ENCODE data around the gene FCN1. TPM values are rescaled to one million over a fixed set of nuclear protein-coding genes. Genes with fewer than 3 reads are reported as not detected.

FCN1 gene
- total RNA-seq, 2 donors from 2014 or later: 0.79 to 4.6 TPM

DNA sequence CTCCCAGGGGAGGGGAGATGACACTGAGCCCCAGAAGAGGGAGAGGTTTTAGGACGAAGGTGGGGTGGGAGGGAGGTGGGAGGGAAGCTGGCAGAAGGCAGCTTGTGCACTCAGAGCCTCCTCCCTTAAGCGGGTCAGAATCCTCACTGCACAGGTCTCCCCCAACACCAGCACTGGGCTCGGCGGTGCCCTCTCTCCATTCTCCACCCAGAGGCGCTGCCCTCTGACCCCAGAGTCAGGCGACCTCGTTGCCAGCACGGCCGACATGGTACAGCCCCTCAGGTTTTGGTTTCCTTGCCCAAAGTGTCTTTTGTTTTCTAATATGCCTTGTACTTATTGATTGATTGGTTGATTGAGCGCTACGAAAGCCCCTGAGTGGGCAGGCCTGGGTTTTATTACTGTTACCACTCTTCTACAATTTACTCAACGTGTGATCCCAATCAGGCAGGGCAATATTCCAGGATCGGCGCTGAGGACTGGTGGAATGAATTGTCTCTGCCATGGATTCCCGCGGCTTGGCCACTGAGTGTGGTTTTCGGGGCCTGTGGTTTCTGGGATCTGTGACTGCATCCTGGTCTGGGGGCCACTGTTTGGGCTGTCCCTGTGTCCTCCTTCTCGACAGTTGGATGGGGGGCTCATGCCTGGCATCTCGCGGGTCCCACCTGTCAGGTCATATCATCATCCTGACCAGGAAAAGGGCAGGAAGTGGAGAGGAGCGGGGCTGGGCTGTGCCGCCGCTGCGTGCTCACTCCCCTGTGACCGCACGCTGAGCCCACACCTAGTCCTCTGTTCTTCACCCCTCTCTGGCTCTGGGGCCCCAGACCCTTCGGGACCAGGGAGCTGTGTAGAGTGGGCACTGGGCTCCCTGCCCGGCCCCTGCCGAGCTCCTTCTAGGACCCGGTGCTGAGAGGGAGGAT lies 46.7 kb downstream of the FCN1 start:
- Histone ChIP-seq H3K4me3 (no peak overlapping the region), H3K27me3 (no peaks in the 10 kb centered on the region), H3K27ac (no peak overlapping the region), H3K9ac (ENCODE audit: low read depth in 2 of 2, low read length in 2 of 2) (no peak overlapping the region), H3K9me3 (no peaks in the 10 kb centered on the region), H3K4me1 (no peaks in the 10 kb centered on the region), H3K36me3 (no peaks in the 10 kb centered on the region)
- DNase-seq: no peak
- intact Hi-C loops (cut with DNase I): no loop called here
- TF ChIP-seq, protein P1, sequence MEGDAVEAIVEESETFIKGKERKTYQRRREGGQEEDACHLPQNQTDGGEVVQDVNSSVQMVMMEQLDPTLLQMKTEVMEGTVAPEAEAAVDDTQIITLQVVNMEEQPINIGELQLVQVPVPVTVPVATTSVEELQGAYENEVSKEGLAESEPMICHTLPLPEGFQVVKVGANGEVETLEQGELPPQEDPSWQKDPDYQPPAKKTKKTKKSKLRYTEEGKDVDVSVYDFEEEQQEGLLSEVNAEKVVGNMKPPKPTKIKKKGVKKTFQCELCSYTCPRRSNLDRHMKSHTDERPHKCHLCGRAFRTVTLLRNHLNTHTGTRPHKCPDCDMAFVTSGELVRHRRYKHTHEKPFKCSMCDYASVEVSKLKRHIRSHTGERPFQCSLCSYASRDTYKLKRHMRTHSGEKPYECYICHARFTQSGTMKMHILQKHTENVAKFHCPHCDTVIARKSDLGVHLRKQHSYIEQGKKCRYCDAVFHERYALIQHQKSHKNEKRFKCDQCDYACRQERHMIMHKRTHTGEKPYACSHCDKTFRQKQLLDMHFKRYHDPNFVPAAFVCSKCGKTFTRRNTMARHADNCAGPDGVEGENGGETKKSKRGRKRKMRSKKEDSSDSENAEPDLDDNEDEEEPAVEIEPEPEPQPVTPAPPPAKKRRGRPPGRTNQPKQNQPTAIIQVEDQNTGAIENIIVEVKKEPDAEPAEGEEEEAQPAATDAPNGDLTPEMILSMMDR (IDR thresholded peaks at IDR 0.05): no peak

DNA sequence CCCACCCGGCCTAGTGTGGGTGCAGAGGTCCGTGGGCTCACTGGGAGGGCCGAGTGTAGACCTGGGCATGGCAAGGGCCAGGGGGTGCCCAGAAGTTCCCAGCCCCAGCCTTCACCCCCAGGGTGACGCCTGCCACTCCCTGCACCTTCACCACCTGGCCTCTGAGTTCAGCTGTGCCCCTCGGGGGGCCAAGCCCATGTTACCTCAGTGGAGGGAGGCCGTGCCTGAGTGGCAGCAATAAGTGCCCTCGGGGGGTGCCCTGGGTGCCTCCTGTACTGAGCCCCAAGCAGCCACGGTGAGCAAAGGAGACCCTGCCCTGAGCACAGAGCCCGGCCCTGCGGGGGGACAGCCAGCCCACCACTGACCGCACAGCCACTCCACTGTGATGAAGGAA lies 47.4 kb downstream of the FCN1 start:
- no peak overlapping the region for H3K4me3 ChIP-seq
- no peaks in the 10 kb centered on the region for H3K4me1 ChIP-seq
- no peak for DNase-seq
- H3K36me3 ChIP-seq: no peaks in the 10 kb centered on the region
- no peaks in the 10 kb centered on the region for H3K27me3 ChIP-seq
- TF ChIP-seq, protein P1 (IDR thresholded peaks at IDR 0.05): no peak
- H3K9ac ChIP-seq (ENCODE audit: low read depth in 2 of 2, low read length in 2 of 2): no peak overlapping the region
- intact Hi-C loops (cut with DNase I): no loop called here
- H3K27ac ChIP-seq: no peak overlapping the region
- H3K9me3 ChIP-seq: no peaks in the 10 kb centered on the region

DNA sequence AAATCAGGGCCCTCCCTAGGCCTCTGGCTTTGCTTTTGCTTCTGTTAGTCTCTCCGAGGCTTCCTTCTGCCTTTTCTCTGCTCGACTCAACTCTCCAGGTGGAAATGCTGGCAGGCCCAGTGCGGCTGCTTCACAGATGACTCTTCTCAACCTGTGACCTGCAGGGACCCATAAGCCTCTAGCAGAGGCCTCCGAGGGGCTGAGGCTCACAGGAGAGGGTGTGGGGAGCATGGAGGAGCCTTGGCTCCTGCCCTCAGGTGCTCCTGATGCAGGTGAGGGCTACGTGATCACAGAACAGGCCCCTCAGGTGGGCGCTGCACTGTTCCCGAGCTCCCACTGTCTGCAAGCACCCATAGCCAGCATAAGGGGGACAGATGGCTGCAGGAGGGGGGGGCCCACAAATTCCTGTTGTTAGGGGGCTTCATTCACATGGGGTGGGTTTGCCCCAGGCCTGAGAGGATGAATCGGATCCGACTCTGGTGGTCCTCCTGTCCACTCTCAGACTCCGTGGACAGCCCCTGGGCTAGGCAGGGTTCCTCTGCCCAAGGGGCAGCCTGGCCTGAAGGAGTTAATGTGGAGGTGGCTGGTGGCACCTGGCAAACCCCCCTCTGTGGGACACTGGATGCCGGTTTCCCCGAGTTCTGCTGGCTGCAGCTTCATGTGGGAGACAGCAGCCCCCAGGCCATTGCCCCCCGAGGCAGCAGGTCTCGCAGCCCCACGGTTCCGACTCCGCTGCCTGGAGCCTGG lies 48.0 kb downstream of the FCN1 start:
- Histone ChIP-seq H3K36me3 (no peaks in the 10 kb centered on the region), H3K9me3 (no peaks in the 10 kb centered on the region), H3K27me3 (no peaks in the 10 kb centered on the region), H3K9ac (ENCODE audit: low read depth in 2 of 2, low read length in 2 of 2) (no peak overlapping the region), H3K4me3 (no peak overlapping the region), H3K27ac (no peak overlapping the region), H3K4me1 (no peaks in the 10 kb centered on the region)
- TF ChIP-seq, protein P1 (IDR thresholded peaks at IDR 0.05): no peak
- intact Hi-C loops (cut with DNase I): no loop called here
- no peak for DNase-seq

DNA sequence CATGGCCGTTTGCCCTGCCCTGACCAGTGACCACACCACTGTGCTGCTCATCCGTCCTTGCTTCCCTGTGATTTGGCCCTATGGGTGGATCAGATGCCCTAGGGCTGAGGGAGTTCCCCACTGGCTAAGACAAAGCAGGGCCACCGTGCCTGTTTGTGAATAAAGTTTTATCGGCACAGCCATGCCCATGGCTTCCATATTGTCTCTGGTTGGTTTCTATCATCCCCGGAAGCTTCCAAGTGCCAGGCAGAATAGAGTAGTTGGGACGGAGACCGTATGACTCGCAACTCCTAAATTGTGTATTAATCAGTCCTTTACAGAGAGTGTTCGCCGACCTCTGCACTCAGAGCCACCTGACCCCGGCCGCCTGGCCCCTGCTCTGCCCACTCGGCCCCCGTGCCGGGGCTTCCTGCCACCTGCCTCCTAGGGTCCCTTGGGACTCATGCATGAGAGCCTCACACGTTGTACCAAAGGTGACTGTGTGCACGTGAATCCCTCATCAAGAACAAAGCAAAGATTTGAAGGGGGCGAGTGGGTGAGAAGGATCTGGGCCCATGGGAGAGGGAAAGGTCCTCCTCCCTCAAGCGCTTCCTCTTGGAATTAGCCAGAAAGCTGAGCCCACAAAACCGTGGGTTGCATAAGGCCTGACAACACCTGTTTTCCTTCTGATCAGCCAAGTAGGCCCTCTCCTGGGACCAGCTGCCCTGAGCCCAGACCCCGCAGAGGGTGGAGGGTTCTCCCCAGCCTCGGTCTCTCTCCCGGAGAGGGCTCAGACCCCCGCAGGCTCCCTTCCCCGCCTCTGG lies 48.8 kb downstream of the FCN1 start:
- Histone ChIP-seq H3K36me3 (no peaks in the 10 kb centered on the region), H3K9ac (ENCODE audit: low read depth in 2 of 2, low read length in 2 of 2) (no peak overlapping the region), H3K4me3 (no peak overlapping the region), H3K27me3 (no peaks in the 10 kb centered on the region), H3K27ac (no peak overlapping the region), H3K9me3 (no peaks in the 10 kb centered on the region), H3K4me1 (no peaks in the 10 kb centered on the region)
- TF ChIP-seq, protein P1 (IDR thresholded peaks at IDR 0.05): no peak
- intact Hi-C loops (cut with DNase I): no loop called here
- no peak for DNase-seq
